H1 (cell line): ENCODE results near the gene PTPN21. TPM values are rescaled to one million over a fixed set of nuclear protein-coding genes. Genes with fewer than 3 reads are reported as not detected.

Experiments used
- BACH1 ChIP-seq: IDR thresholded peaks from 2 replicates; pipeline ENCODE4 v1.6.1; 2012; ENCODE audit warnings: low read length, improper control_type of control experiment
- CHD2 ChIP-seq: IDR thresholded peaks from 2 replicates; pipeline ENCODE4 v1.6.1; 2012; ENCODE audit warnings: low read length, improper control_type of control experiment
- GABPA ChIP-seq: IDR thresholded peaks from 2 replicates; pipeline ENCODE4 v1.6.1; 2011; ENCODE audit warnings: mild to moderate bottlenecking, low read length, moderate library complexity, borderline replicate concordance; ENCODE audit not compliant: insufficient read depth
- MAFK ChIP-seq: IDR thresholded peaks from 2 replicates; pipeline ENCODE4 v1.6.1; 2012; ENCODE audit warnings: low read depth, mild to moderate bottlenecking, improper control_type of control experiment, low read length
- RNF2 ChIP-seq: fragments of 200-900, 300-1000 bp; sonication (generic); IDR thresholded peaks from 2 replicates; pipeline ENCODE4 v1.7.1; 2016; ENCODE audit warnings: borderline replicate concordance, low read depth, mild to moderate bottlenecking, antibody characterized with exemption, low read length; ENCODE audit not compliant: poor library complexity, severe bottlenecking; ENCODE audit errors: missing control alignments
- SAP30 ChIP-seq: fragments of 300-600 bp; sonication (generic); IDR thresholded peaks from 2 replicates; pipeline ENCODE4 v1.7.1; 2012; ENCODE audit warnings: low read length, moderate library complexity, mild to moderate bottlenecking, inconsistent platforms; ENCODE audit not compliant: insufficient read depth, insufficient replicate concordance
- polyA plus RNA-seq, 7 experiments: library from polyadenylated mRNA; depleted of rRNA in 3 of 7; stranded (reverse) in 5 of 7; unstranded in 2 of 7; fragments of >200 nt in 5 of 7; fragments of 200-250 nt in 2 of 7; gene quantifications; 1 replicate in 5 of 7; 2 replicates in 1 of 7; 4 replicates in 1 of 7; pipeline versions ENCODE4 v1.2.1 to v1.2.3, GENCODE V29; 2011 to 2013; ENCODE audit warnings: missing spikeins in 2 of 7, mixed read lengths in 2 of 7
- total RNA-seq: library from RNA; stranded (reverse); fragmentation: NEBNext Ultra II Directional; extraction: Animal tissue kit (Norgen Biotek cat#: 25700); gene quantifications from 2 replicates; pipeline ENCODE4 v1.2.1, GENCODE V29; 2021

Gene PTPN21
- total and polyA plus RNA-seq, 2 of the 8 experiments (the other 6 are each of a cell fraction or from before 2014, with no cell fraction given): 6.5 to 16.1 TPM

- TF ChIP-seq SAP30 (no peak), MAFK (no peak), BACH1 (no peak), RNF2 (no peak), GABPA (no peak), CHD2 (no peak)
These were observed 32.4 kb downstream of the PTPN21 start (continued) for GRCh38 chr14:88522393-88522792.
